GM23338 (cell line): Measurements from ENCODE around the gene TRMT6. TPM values are rescaled to one million over a fixed set of nuclear protein-coding genes. Genes with fewer than 3 reads are reported as not detected.

Source experiments
- ATAC-seq: fragments of 200-7000 bp; cut with Tn5 transposase; 3 replicates; pipeline ENCODE4 v1.9.1; 2020
- DNase-seq: peaks from one replicate; pipeline ENCODE4 v3.0.0-alpha.2; 2015; ENCODE audit warnings: low spot score
- H2AFZ ChIP-seq: fragments of 200-600 bp; sonication (generic); 2 replicates; pipeline ENCODE4 v1.8.0; 2016; ENCODE audit warnings: antibody characterized with exemption, mild to moderate bottlenecking, moderate library complexity
- H3F3A ChIP-seq: fragments of 200-600 bp; sonication (generic); replicated peaks from 2 replicates; pipeline ENCODE4 v1.8.0; 2017; ENCODE audit warnings: antibody characterized with exemption, mixed run types, low read depth
- H3K27ac ChIP-seq: fragments of 200-600 bp; sonication (generic); 2 replicates; pipeline ENCODE4 v1.6.1; 2016; ENCODE audit warnings: low read depth
- H3K27me3 ChIP-seq: fragments of 200-600 bp; sonication (generic); 2 replicates; pipeline ENCODE4 v1.8.0; 2016; ENCODE audit warnings: mild to moderate bottlenecking, mixed run types, moderate library complexity; ENCODE audit not compliant: insufficient read depth
- H3K36me3 ChIP-seq: fragments of 200-600 bp; sonication (generic); 2 replicates; pipeline ENCODE4 v1.8.0; 2016; ENCODE audit warnings: mild to moderate bottlenecking; ENCODE audit not compliant: insufficient read depth
- H3K4me1 ChIP-seq: fragments of 200-600 bp; sonication (generic); 2 replicates; pipeline ENCODE4 v1.8.0; 2016; ENCODE audit warnings: mild to moderate bottlenecking, moderate library complexity; ENCODE audit not compliant: insufficient read depth
- H3K4me2 ChIP-seq: fragments of 200-600 bp; sonication (generic); 2 replicates; pipeline ENCODE4 v1.7.1; 2017; ENCODE audit warnings: mixed run types
- H3K4me3 ChIP-seq: fragments of 200-600 bp; sonication (generic); 2 replicates; pipeline ENCODE4 v1.6.1; 2016; ENCODE audit warnings: mixed run types
- H3K79me2 ChIP-seq: fragments of 200-600 bp; sonication (generic); replicated peaks from 2 replicates; pipeline ENCODE4 v1.8.0; 2017; ENCODE audit warnings: mild to moderate bottlenecking; ENCODE audit not compliant: insufficient read depth
- H3K9me2 ChIP-seq: fragments of 200-600 bp; sonication (generic); 2 replicates; pipeline ENCODE4 v1.8.0; 2017; ENCODE audit not compliant: insufficient read depth
- H4K20me1 ChIP-seq: fragments of 200-600 bp; sonication (generic); replicated peaks from 2 replicates; pipeline ENCODE4 v1.8.0; 2017; ENCODE audit warnings: mild to moderate bottlenecking; ENCODE audit not compliant: insufficient read depth
- H3K27ac Mint-ChIP-seq: 2 replicates; pipeline ENCODE4 v1.8.0; 2020; ENCODE audit warnings: inconsistent platforms, mild to moderate bottlenecking, moderate library complexity, mixed read lengths
- H3K27me3 Mint-ChIP-seq: 3 replicates; pipeline ENCODE4 v1.8.0; 2022; ENCODE audit warnings: low read depth, mild to moderate bottlenecking, moderate library complexity, mixed read lengths, inconsistent platforms; ENCODE audit not compliant: insufficient read depth, poor library complexity
- H3K36me3 Mint-ChIP-seq: 3 replicates; pipeline ENCODE4 v1.8.0; 2021; ENCODE audit warnings: low read depth, mild to moderate bottlenecking, inconsistent platforms, moderate library complexity, mixed read lengths
- H3K4me1 Mint-ChIP-seq: 3 replicates; pipeline ENCODE4 v1.8.0; 2020; ENCODE audit warnings: mild to moderate bottlenecking, inconsistent platforms, mixed read lengths
- H3K4me3 Mint-ChIP-seq: 3 replicates; pipeline ENCODE4 v1.8.0; 2021; ENCODE audit warnings: moderate library complexity, mild to moderate bottlenecking, inconsistent platforms, mixed read lengths
- H3K9me3 Mint-ChIP-seq: 3 replicates; pipeline ENCODE4 v1.8.0; 2020; ENCODE audit warnings: moderate library complexity, mild to moderate bottlenecking, inconsistent platforms, mixed read lengths
- CREB1 ChIP-seq: fragments of 250-450 bp; sonication (Bioruptor Pico); IDR thresholded peaks from 2 replicates; pipeline ENCODE4 v1.5.0; 2020; ENCODE audit warnings: low read depth, mild to moderate bottlenecking, moderate library complexity
- CTCF ChIP-seq, 2 experiments: fragments of 200-600 bp in 1 of 2; sonication (generic) in 1 of 2; conservative IDR thresholded peaks; 2 replicates each; pipeline versions ENCODE4 v1.5.1 to v1.6.1; 2016 to 2017; ENCODE audit warnings: antibody characterized with exemption in 2 of 2, low read depth in 2 of 2, mild to moderate bottlenecking in 2 of 2, moderate library complexity in 1 of 2
- ETS1 ChIP-seq: IDR thresholded peaks from 2 replicates; pipeline ENCODE4 v1.6.1; 2016; ENCODE audit warnings: antibody characterized with exemption
- EZH2 ChIP-seq: fragments of 200-600 bp; sonication (generic); IDR thresholded peaks from one replicate; pipeline ENCODE4 v1.8.0; 2017; ENCODE audit warnings: antibody characterized with exemption, mild to moderate bottlenecking, low read depth; ENCODE audit not compliant: unreplicated experiment
- EZH2phosphoT487 ChIP-seq: fragments of 200-600 bp; sonication (generic); IDR thresholded peaks from one replicate; pipeline ENCODE4 v1.8.1; 2018; ENCODE audit warnings: antibody characterized with exemption; ENCODE audit not compliant: unreplicated experiment
- JUNB ChIP-seq: IDR thresholded peaks from one replicate; pipeline ENCODE4 v1.6.1; 2016; ENCODE audit warnings: antibody characterized with exemption; ENCODE audit not compliant: unreplicated experiment
- NANOG ChIP-seq: IDR thresholded peaks from 2 replicates; pipeline ENCODE4 v1.6.1; 2016; ENCODE audit warnings: antibody characterized with exemption, borderline replicate concordance
- POLR2AphosphoS5 ChIP-seq: IDR thresholded peaks from 2 replicates; pipeline ENCODE4 v1.6.1; 2016; ENCODE audit warnings: antibody characterized with exemption, low read depth
- REST ChIP-seq: IDR thresholded peaks from one replicate; pipeline ENCODE4 v1.6.1; 2018; ENCODE audit warnings: antibody characterized with exemption; ENCODE audit not compliant: unreplicated experiment
- STAT1 ChIP-seq: IDR thresholded peaks from one replicate; pipeline ENCODE4 v1.6.1; 2016; ENCODE audit warnings: antibody characterized with exemption; ENCODE audit not compliant: unreplicated experiment
- ZNF114 ChIP-seq: fragments of 250-450 bp; sonication (Bioruptor Pico); IDR thresholded peaks from 2 replicates; pipeline ENCODE4 v1.5.0; 2020; ENCODE audit warnings: mild to moderate bottlenecking, moderate library complexity
- ZNF331 ChIP-seq: fragments of 250-450 bp; sonication (Bioruptor Pico); IDR thresholded peaks from 2 replicates; pipeline ENCODE4 v1.5.0; 2020; ENCODE audit warnings: low read depth, mild to moderate bottlenecking, moderate library complexity
- ZNF462 ChIP-seq: fragments of 250-450 bp; sonication (Bioruptor Pico); IDR thresholded peaks from 2 replicates; pipeline ENCODE4 v1.5.0; 2020; ENCODE audit warnings: mild to moderate bottlenecking, moderate library complexity
- polyA plus RNA-seq: library from polyadenylated mRNA; unstranded; fragments of >200 nt; fragmentation: Nextera tagmentation; extraction: Ambion mirVana; gene quantifications from 2 replicates; pipeline ENCODE4 v1.2.1, GENCODE V29; 2016
- total RNA-seq: library from RNA; depleted of rRNA; stranded (reverse); fragments of >200 nt; shearing (Covaris generic); gene quantifications from 2 replicates; pipeline ENCODE4 v1.2.3, GENCODE V29; 2014

TRMT6 gene
- total and polyA plus RNA-seq, 2 experiments from 2014 or later = 15.5 to 26.3 TPM

- no peak for DNase-seq
- TF ChIP-seq ETS1 (no peak), ZNF114 (CRISPR knock-in tag) (no peak), CREB1 (no peak), CTCF (conservative IDR thresholded peaks at IDR 0.05; ENCODE audit: low read depth in 2 of 2) (no peak), REST (no peak), NANOG (no peak), EZH2phosphoT487 (no peak), STAT1 (no peak), POLR2AphosphoS5 (no peak), JUNB (no peak), ZNF462 (CRISPR knock-in tag) (no peak), EZH2 (no peak), ZNF331 (CRISPR knock-in tag) (no peak)
- H3K4me3 Mint-ChIP-seq = no peak overlapping the region
- ATAC-seq = no peak
- H3K27ac ChIP-seq = no peak overlapping the region
- no peaks in the 10 kb centered on the region for H3K9me2 ChIP-seq
- peaks cover 23% of the 10 kb centered on the region for H3K27me3 Mint-ChIP-seq
- no peak overlapping the region for H3K4me2 ChIP-seq
- peaks cover 24% of the 10 kb centered on the region; the same call in 1 of the 2 replicates for H4K20me1 ChIP-seq
- peaks cover 4% of the 10 kb centered on the region; the same call in 1 of the 2 replicates for H3K4me1 ChIP-seq
- H3F3A ChIP-seq = no peaks in the 10 kb centered on the region
- peaks cover 25% of the 10 kb centered on the region for H3K36me3 ChIP-seq
- peaks cover 20% of the 10 kb centered on the region for H3K27me3 ChIP-seq
- H3K27ac Mint-ChIP-seq = no peak overlapping the region
- H3K4me3 ChIP-seq = no peak overlapping the region
- H3K36me3 Mint-ChIP-seq = peaks cover 71% of the 10 kb centered on the region
- H2AFZ ChIP-seq = no peak overlapping the region
- no peaks in the 10 kb centered on the region for H3K79me2 ChIP-seq
- H3K9me3 Mint-ChIP-seq = no peaks in the 10 kb centered on the region
- peaks cover 15% of the 10 kb centered on the region for H3K4me1 Mint-ChIP-seq
Measured at GRCh38 chr20:5974531-5974930, 24.2 kb upstream of the TRMT6 start.
